Activated CD8-positive, alpha-beta memory T cell treated with anti-CD3 and anti-CD28 coated beads, Interleukin-2, amount 10 ng/mL, durations not matched to agents 7 days and 5 days (primary cell): ENCODE measurements around the gene KIAA1191. TPM values are rescaled to one million over a fixed set of nuclear protein-coding genes. Genes with fewer than 3 reads are reported as not detected.

Experiments
- ATAC-seq: fragments of 150-1000 bp; cut with Tn5 transposase; one replicate; pipeline ENCODE4 v1.10.0; 2021; ENCODE audit warnings: moderate library complexity
- CTCF ChIA-PET: fragments of 350-600 bp; sonication (Branson Sonifier 250); formaldehyde crosslinking; loops from one replicate; lab custom pipeline; 2021; ENCODE audit warnings: antibody characterized with exemption; lab: Charles Lee
- DNase-seq: peaks from one replicate; pipeline ENCODE4 v3.0.0-alpha.2; 2020
- H3K27ac Mint-ChIP-seq: one replicate; pipeline ENCODE4 v1.8.0; 2021; ENCODE audit warnings: mild to moderate bottlenecking, mixed read lengths
- H3K27me3 Mint-ChIP-seq: one replicate; pipeline ENCODE4 v1.8.0; 2021; ENCODE audit warnings: mixed read lengths
- H3K36me3 Mint-ChIP-seq: one replicate; pipeline ENCODE4 v1.8.0; 2021; ENCODE audit warnings: mild to moderate bottlenecking, mixed read lengths
- H3K4me1 Mint-ChIP-seq: one replicate; pipeline ENCODE4 v1.8.0; 2021; ENCODE audit warnings: mixed read lengths
- H3K4me3 Mint-ChIP-seq: one replicate; pipeline ENCODE4 v1.8.0; 2021; ENCODE audit warnings: mild to moderate bottlenecking, moderate library complexity, mixed read lengths
- H3K9me3 Mint-ChIP-seq: one replicate; pipeline ENCODE4 v1.8.0; 2022; ENCODE audit warnings: low read depth, mixed read lengths
- total RNA-seq, 2 experiments: library from RNA; stranded (reverse); gene quantifications; one replicate each; pipeline ENCODE4 v1.2.3, GENCODE V29; 2021

The KIAA1191 gene
- total RNA-seq, 2 experiments from 2014 or later, result 50.0 to 53.1 TPM

DNA sequence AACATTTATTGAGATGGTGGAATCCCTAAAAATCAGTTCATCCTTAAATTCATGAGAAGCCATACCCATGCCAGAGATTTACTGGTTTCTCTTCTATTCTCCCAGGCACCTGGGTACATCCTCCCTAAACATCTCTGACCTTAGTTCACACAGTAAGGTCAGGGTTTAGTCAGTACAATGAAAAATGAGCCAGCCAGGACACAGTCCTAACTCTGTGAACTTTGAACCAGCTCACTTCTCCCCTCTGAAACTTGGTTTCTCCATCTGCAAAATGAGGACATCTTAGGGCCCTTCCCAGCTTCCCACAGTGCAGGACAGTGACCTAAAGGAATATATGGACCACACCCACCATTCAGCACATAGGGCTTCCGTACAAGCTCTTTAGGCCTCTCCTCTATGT lies 24.9 kb upstream of the KIAA1191 start:
- peak overlapping the region; percentile 57 for H3K27ac Mint-ChIP-seq

GRCh38 chr5:176384991-176385390 lies 23.4 kb upstream of the KIAA1191 start:
- peaks cover 54% of the 10 kb centered on the region for H3K36me3 Mint-ChIP-seq
- H3K4me1 Mint-ChIP-seq, result peaks cover 33% of the 10 kb centered on the region
- CTCF ChIA-PET, result no interaction called here
- H3K27ac Mint-ChIP-seq, result no peak overlapping the region
- H3K9me3 Mint-ChIP-seq, result no peaks in the 10 kb centered on the region
- DNase-seq, result no peak
- H3K4me3 Mint-ChIP-seq, result no peak overlapping the region
- no peaks in the 10 kb centered on the region for H3K27me3 Mint-ChIP-seq
- no peak for ATAC-seq

More for the DNA sequence above, 24.9 kb upstream of the KIAA1191 start:
- DNase-seq, result no peak
- Mint-ChIP-seq H3K9me3 (no peaks in the 10 kb centered on the region), H3K4me1 (peaks cover 36% of the 10 kb centered on the region), H3K36me3 (peaks cover 60% of the 10 kb centered on the region), H3K4me3 (peak overlapping the region; percentile 93), H3K27me3 (no peaks in the 10 kb centered on the region)
- CTCF ChIA-PET, result no interaction called here
- no peak for ATAC-seq

DNA sequence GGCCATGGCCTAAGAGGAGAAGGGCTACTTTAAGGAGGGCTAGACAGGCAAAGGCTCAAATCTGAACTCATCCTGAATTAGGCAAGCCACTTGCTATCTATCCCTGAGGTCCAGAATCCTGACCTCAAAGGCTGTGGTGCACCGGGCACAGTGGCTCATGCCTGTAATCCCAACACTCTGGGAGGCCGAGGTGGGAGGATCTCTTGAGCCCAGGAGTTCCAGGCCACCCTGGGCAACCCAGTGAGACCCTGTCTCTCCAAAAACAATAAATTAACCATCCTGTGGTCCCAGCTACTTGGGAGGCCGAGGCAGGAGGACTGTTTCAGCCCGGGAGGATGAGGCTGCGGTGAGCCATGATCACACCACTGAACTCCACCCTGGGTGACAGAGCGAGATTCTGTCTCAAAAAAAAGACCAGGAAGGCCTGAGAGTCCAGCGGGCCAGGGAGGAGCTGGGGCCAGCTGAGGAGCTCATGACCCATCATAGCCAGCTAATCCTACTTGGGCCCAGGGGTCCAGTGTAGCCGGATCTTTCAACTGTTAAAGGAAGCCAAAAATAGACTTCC lies 22.9 kb upstream of the KIAA1191 start:
- H3K36me3 Mint-ChIP-seq, result peaks cover 56% of the 10 kb centered on the region
- H3K9me3 Mint-ChIP-seq, result no peaks in the 10 kb centered on the region
- H3K27me3 Mint-ChIP-seq, result no peaks in the 10 kb centered on the region
- CTCF ChIA-PET, result no interaction called here
- no peak overlapping the region for H3K4me3 Mint-ChIP-seq
- peaks cover 31% of the 10 kb centered on the region for H3K4me1 Mint-ChIP-seq
- no peak overlapping the region for H3K27ac Mint-ChIP-seq
- DNase-seq (no peak), ATAC-seq (no peak)

DNA sequence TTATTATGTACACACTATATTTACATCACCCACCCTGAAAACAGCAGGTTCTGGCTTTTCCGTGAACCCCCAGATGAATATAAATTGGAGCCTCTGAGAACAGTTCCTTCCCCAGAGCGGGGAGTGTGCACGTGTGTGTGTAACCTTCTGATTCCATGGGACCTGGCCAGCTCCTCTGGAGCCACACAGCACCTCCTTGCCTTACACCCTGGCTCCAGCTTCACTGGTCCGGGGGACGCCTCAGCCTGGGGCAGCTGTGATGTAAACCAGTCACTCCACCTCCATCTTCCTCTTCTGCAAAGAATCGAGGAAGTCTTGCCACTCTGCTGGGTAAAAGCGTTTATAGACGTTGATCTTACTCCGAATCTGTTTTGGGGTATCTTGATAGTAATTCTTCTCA lies 22.4 kb upstream of the KIAA1191 start:
- peaks cover 31% of the 10 kb centered on the region for H3K4me1 Mint-ChIP-seq
- H3K36me3 Mint-ChIP-seq, result peaks cover 56% of the 10 kb centered on the region
- ATAC-seq (no peak), DNase-seq (no peak)
- no peak overlapping the region for H3K27ac Mint-ChIP-seq
- CTCF ChIA-PET, result no interaction called here
- H3K27me3 Mint-ChIP-seq, result no peaks in the 10 kb centered on the region
- H3K4me3 Mint-ChIP-seq, result no peak overlapping the region
- no peaks in the 10 kb centered on the region for H3K9me3 Mint-ChIP-seq

DNA sequence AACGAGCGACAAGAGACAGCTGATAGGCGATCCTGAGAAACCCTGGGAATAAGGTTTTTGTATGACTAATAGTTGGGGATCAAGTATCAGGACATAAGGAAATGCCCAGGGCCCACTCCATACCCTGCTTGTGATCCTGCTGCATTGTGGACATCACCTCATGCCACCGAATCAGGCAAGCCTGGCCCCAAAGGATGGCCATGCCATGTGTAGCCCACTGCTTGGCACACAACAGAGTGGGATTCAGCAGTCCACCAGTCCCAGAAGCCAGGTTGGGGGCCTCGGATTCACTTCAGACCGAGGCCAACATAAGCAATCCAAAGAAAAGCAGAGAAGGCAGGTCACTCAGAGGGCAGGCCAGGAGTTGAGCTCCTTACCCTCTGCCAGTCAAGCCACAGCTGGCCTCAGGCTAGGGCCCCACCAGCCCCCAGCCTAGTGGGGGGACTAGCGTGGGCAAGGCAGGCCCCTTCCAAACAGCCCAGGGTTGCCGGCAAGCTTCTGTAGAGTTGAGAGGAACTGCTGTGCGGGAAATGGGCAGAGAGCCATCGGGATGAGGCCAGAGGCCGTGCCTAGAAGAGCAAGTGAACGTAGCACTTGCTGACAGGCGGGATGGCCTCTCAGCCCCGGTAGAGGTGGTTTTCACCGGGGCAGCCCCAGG lies 21.8 kb upstream of the KIAA1191 start:
- no peaks in the 10 kb centered on the region for H3K27me3 Mint-ChIP-seq
- H3K27ac Mint-ChIP-seq, result no peak overlapping the region
- H3K4me3 Mint-ChIP-seq, result no peak overlapping the region
- H3K36me3 Mint-ChIP-seq, result peaks cover 55% of the 10 kb centered on the region
- CTCF ChIA-PET, result no interaction called here
- H3K9me3 Mint-ChIP-seq, result no peaks in the 10 kb centered on the region
- no peak for DNase-seq
- peaks cover 31% of the 10 kb centered on the region for H3K4me1 Mint-ChIP-seq
- no peak for ATAC-seq

GRCh38 chr5:176382721-176383120 lies 21.2 kb upstream of the KIAA1191 start:
- no peak for DNase-seq
- no peak overlapping the region for H3K4me3 Mint-ChIP-seq
- H3K36me3 Mint-ChIP-seq, result peaks cover 51% of the 10 kb centered on the region
- peaks cover 28% of the 10 kb centered on the region for H3K4me1 Mint-ChIP-seq
- CTCF ChIA-PET, result no interaction called here
- no peaks in the 10 kb centered on the region for H3K27me3 Mint-ChIP-seq
- no peaks in the 10 kb centered on the region for H3K9me3 Mint-ChIP-seq
- ATAC-seq, result no peak
- H3K27ac Mint-ChIP-seq, result no peak overlapping the region

DNA sequence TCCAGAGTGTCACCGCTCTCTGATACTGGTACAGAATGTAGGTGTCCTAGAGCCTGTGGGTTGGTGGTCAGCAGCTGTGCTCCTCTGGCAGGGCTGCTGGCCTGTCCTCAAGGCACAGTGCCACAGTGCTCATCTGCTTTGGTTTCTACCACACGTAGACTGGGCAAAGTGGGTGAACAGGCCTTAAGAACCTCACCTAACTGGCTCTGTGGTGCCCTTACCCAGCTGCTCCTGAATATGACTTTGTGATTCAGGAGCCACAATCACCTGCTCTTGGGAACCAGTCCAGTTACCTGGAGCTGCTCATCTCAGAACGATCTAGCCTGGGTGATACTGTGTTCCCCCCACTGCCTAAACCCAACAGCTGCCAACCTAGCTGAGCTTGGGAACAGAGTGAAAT lies 20.4 kb upstream of the KIAA1191 start:
- CTCF ChIA-PET, result no interaction called here
- Mint-ChIP-seq H3K27me3 (no peaks in the 10 kb centered on the region), H3K36me3 (peaks cover 46% of the 10 kb centered on the region), H3K27ac (no peak overlapping the region), H3K4me3 (no peak overlapping the region), H3K4me1 (peaks cover 22% of the 10 kb centered on the region), H3K9me3 (no peaks in the 10 kb centered on the region)
- DNase-seq (no peak), ATAC-seq (no peak)

- H3K4me3 Mint-ChIP-seq, result no peak overlapping the region
- peaks cover 16% of the 10 kb centered on the region for H3K4me1 Mint-ChIP-seq
- no peaks in the 10 kb centered on the region for H3K27me3 Mint-ChIP-seq
- no peak overlapping the region for H3K27ac Mint-ChIP-seq
- CTCF ChIA-PET, result no interaction called here
- peaks cover 44% of the 10 kb centered on the region for H3K36me3 Mint-ChIP-seq
- DNase-seq, result no peak
- ATAC-seq, result no peak
- H3K9me3 Mint-ChIP-seq, result no peaks in the 10 kb centered on the region
Measured at GRCh38 chr5:176381423-176381822, 19.9 kb upstream of the KIAA1191 start.

DNA sequence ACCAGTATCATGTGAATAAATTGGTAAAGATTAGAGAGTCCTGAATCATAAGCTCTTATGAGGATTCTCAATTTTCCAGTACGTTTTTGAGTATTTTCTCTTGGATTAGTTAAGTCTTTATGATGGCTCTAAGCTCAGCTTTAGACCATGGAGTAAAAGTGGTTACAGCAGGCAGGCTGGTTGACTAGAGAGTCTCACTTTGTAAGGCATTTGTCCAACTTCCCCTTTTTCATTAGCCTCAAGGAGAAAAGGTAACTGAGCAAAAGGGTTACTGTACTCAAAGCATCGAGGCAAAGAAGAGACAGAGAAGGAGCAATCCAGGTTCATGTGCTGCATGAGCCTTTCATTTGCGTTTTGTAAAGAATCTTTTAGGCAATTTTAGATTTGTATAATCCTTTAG lies 18.3 kb upstream of the KIAA1191 start:
- Mint-ChIP-seq H3K27me3 (no peaks in the 10 kb centered on the region), H3K4me3 (no peak overlapping the region), H3K4me1 (peaks cover 2% of the 10 kb centered on the region), H3K9me3 (no peaks in the 10 kb centered on the region), H3K27ac (no peak overlapping the region), H3K36me3 (peaks cover 31% of the 10 kb centered on the region)
- CTCF ChIA-PET, result no interaction called here
- DNase-seq (no peak), ATAC-seq (no peak)

DNA sequence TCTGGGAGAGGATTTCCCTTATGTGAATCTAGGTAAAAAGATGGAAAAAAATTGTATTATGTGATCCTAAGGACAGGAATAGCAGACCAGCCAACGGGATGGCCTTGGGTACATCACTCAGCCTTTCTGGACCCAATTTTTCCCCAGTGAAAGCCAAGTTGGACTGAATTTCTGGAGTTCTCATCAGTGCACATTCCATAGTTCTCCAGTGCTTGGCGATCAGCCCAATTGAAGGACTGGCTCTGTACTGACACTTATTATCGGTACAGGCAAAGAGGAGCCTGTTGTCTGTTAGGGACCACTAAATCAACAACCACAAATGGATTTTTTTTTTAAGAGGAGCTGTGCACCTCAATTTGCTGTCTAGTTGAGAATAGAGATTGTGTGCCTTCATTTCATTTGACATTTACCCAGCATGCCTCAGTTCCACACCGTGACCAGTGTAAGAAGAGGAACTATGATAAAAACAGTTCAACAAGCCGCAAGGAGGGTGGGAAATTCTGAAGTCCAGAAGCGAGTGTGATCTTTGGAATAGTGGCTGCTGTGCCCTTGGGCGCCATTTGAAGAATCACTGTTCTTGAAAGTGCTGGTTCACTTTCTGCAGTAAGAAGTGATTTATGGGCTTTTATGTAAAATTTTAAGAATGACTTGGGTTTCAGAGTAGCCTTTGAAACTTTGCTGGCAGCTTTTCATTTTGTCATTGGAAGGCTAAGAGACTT lies 11.7 kb upstream of the KIAA1191 start:
- DNase-seq, result no peak
- no peaks in the 10 kb centered on the region for H3K9me3 Mint-ChIP-seq
- no peaks in the 10 kb centered on the region for H3K36me3 Mint-ChIP-seq
- no peaks in the 10 kb centered on the region for H3K27me3 Mint-ChIP-seq
- CTCF ChIA-PET, result interaction anchor here (1.5 kb wide), 1 partner anchor 74 kb away, joined by 4 read pairs; no protein-coding TSS in a partner anchor
- H3K4me3 Mint-ChIP-seq, result no peak overlapping the region
- ATAC-seq, result no peak
- no peaks in the 10 kb centered on the region for H3K4me1 Mint-ChIP-seq
- no peak overlapping the region for H3K27ac Mint-ChIP-seq

DNA sequence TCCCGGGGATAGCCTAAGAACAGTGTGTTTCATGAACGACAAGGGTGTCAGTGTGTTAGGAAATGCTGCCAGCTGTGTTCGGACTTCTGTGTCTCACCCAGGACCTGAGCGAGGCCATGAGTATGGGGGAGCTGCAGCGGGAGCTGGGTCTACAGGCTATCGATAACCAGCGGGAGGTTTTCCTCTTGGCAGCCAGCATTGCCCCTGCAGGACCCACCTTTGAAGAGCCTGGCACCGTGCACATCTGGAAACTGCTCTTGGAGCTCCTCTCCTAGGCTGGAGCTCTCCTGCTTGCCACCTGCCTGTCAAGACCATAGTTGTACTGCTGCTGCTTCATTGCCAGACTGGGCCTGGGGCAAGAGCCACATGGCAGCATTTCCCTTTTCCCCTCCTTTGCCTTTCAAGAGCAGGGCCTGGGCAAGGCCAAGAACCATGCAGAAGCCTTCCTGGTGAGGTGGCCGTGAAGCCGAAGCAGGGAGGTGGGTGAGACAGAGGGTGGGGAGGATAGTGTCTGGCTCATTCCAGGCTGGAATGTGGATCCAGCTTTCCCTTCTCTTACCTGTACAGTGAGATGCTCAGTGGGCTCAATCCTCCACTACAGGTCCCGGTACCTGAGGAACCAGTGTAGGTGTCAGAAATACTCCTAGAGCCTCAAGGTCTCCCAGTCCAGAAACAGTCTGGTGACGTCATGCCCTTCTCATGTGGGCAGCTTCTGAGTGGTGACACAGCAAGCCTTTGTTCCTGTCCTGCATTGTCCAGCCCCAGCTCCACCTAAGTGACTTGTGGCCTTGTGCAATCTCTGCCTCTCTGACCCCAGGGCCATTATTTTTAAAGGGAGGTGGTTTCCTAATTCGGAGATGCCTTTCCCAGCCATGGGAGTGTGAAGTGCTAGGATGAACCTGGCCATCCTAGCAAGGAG lies 10.3 kb upstream of the KIAA1191 start:
- Mint-ChIP-seq H3K9me3 (no peaks in the 10 kb centered on the region), H3K4me1 (peaks cover 9% of the 10 kb centered on the region), H3K27ac (no peak overlapping the region), H3K36me3 (peaks cover 4% of the 10 kb centered on the region), H3K27me3 (no peaks in the 10 kb centered on the region), H3K4me3 (no peak overlapping the region)
- ATAC-seq (no peak), DNase-seq (no peak)
- CTCF ChIA-PET, result no interaction called here

- Mint-ChIP-seq H3K36me3 (peaks cover 4% of the 10 kb centered on the region), H3K4me1 (peaks cover 14% of the 10 kb centered on the region), H3K4me3 (no peak overlapping the region), H3K27me3 (no peaks in the 10 kb centered on the region), H3K27ac (no peak overlapping the region), H3K9me3 (no peaks in the 10 kb centered on the region)
- DNase-seq (no peak), ATAC-seq (no peak)
- CTCF ChIA-PET, result no interaction called here
Measured at GRCh38 chr5:176369934-176370711, 8.6 kb upstream of the KIAA1191 start.

DNA sequence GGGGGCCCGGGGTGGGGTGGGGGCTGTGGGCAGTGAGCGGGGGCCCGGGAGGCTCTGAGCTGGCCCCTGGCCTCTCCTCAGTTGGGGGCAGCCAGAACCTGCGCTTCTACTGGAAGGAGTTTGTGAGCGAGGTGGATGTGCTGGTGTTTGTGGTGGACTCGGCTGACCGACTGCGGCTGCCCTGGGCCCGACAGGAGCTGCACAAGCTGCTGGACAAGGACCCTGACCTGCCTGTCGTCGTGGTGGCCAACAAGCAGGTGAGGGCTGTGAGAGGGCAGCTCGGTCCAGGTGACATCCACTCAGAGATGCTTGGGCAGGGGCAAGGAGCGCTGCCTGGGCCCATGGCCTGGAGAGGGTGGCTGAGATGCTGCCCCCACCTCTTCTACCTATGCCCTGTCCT lies 7.2 kb upstream of the KIAA1191 start:
- ATAC-seq (no peak), DNase-seq (no peak)
- Mint-ChIP-seq H3K27me3 (no peaks in the 10 kb centered on the region), H3K9me3 (no peaks in the 10 kb centered on the region), H3K4me1 (peaks cover 19% of the 10 kb centered on the region), H3K27ac (no peak overlapping the region), H3K4me3 (no peak overlapping the region), H3K36me3 (peaks cover 4% of the 10 kb centered on the region)
- CTCF ChIA-PET, result no interaction called here
